A549 (cell line): ENCODE data around the gene RBM44. TPM values are rescaled to one million over a fixed set of nuclear protein-coding genes. Genes with fewer than 3 reads are reported as not detected.

Experiments
- ATAC-seq, 2 experiments: fragments of 200-7000 bp in 1 of 2; fragments of >200 bp in 1 of 2; cut with Nextera tagmentation in 1 of 2; cut with Tn5 transposase in 1 of 2; 3 replicates each; pipeline versions ENCODE4 v1.8.0 to v1.9.1; 2018 to 2020; ENCODE audit warnings: mild to moderate bottlenecking in 1 of 2, moderate library complexity in 1 of 2
- CTCF ChIA-PET: fragments of 300-600 bp; sonication (Branson Sonifier 250); formaldehyde crosslinking; extraction: SDS; loops from one replicate; lab custom pipeline; 2021; ENCODE audit warnings: antibody characterized with exemption, inconsistent platforms; lab: Yijun Ruan, JAX
- POLR2A ChIA-PET: fragments of 350-600 bp; formaldehyde crosslinking; extraction: SDS; loops from one replicate; lab custom pipeline; 2021; ENCODE audit warnings: antibody characterized with exemption, inconsistent platforms; lab: Yijun Ruan, JAX
- DNase-seq, 2 experiments: peaks; one replicate each; pipeline versions ENCODE4 v3.0.0 to v3.0.0-alpha.2; 2011 to 2016; ENCODE audit warnings: low read depth in 1 of 2, low spot score in 1 of 2
- FAIRE-seq: peaks from 2 replicates; lab custom pipeline; 2011; peaks lifted over from hg19 to GRCh38; lab: Jason Lieb, UNC
- H3K27ac ChIP-seq, 2 experiments: fragments of >200 bp; sonication (Bioruptor Twin); formaldehyde crosslinking; 3 replicates each; pipeline ENCODE4 v1.5.1; 2016 to 2017
- H3K4me1 ChIP-seq: fragments of >200 bp; sonication (Bioruptor Twin); formaldehyde crosslinking; 3 replicates; pipeline ENCODE4 v1.6.1; 2016
- H3K4me2 ChIP-seq: fragments of >200 bp; sonication (Bioruptor Twin); formaldehyde crosslinking; 3 replicates; pipeline ENCODE4 v1.6.1; 2016
- H3K4me3 ChIP-seq: fragments of >200 bp; sonication (Bioruptor Twin); formaldehyde crosslinking; 3 replicates; pipeline ENCODE4 v1.5.1; 2016
- H3K9me3 ChIP-seq: fragments of >200 bp; sonication (Bioruptor Twin); formaldehyde crosslinking; 3 replicates; pipeline ENCODE4 v1.6.1; 2016
- CHD4 ChIP-seq: fragments of 200-600 bp; sonication (generic); IDR thresholded peaks from 2 replicates; pipeline ENCODE4 v1.6.1; 2016; ENCODE audit warnings: antibody characterized with exemption, mild to moderate bottlenecking, borderline replicate concordance
- EHMT2 ChIP-seq: fragments of 200-600 bp; sonication (generic); IDR thresholded peaks from 2 replicates; pipeline ENCODE4 v1.6.1; 2016; ENCODE audit warnings: antibody characterized with exemption, low read depth, mild to moderate bottlenecking, moderate library complexity
- FOXS1 ChIP-seq: fragments of 250-450 bp; sonication (Bioruptor Pico); IDR thresholded peaks from 2 replicates; pipeline ENCODE4 v1.5.0; 2020; ENCODE audit warnings: mild to moderate bottlenecking, moderate library complexity
- HEYL ChIP-seq: fragments of 250-450 bp; sonication (Bioruptor Pico); IDR thresholded peaks from 2 replicates; pipeline ENCODE4 v1.8.0; 2021; ENCODE audit warnings: mild to moderate bottlenecking, moderate library complexity
- HOXA7 ChIP-seq: fragments of 250-450 bp; sonication (Bioruptor Pico); IDR thresholded peaks from 2 replicates; pipeline ENCODE4 v1.5.0; 2020; ENCODE audit warnings: mild to moderate bottlenecking, moderate library complexity
- HOXB13 ChIP-seq: fragments of 250-450 bp; sonication (Bioruptor Pico); IDR thresholded peaks from 2 replicates; pipeline ENCODE4 v1.5.0; 2020; ENCODE audit warnings: low read depth, mild to moderate bottlenecking, moderate library complexity
- HOXB5 ChIP-seq: fragments of 250-450 bp; sonication (Bioruptor Pico); IDR thresholded peaks from 2 replicates; pipeline ENCODE4 v1.5.0; 2020; ENCODE audit warnings: mild to moderate bottlenecking, moderate library complexity
- KDM1A ChIP-seq: fragments of 200-600 bp; sonication (generic); IDR thresholded peaks from 2 replicates; pipeline ENCODE4 v1.6.1; 2016; ENCODE audit warnings: low read depth, mild to moderate bottlenecking
- KDM5A ChIP-seq: fragments of 200-600 bp; sonication (generic); IDR thresholded peaks from 2 replicates; pipeline ENCODE4 v1.6.1; 2016; ENCODE audit warnings: antibody characterized with exemption, mild to moderate bottlenecking
- MAFK ChIP-seq: fragments of 450-650 bp; IDR thresholded peaks from 2 replicates; pipeline ENCODE4 v1.6.1; 2014; ENCODE audit not compliant: partially characterized antibody
- MAZ ChIP-seq: fragments of 150-350 bp; IDR thresholded peaks from 2 replicates; pipeline ENCODE4 v1.6.1; 2014; ENCODE audit warnings: antibody characterized with exemption, low read depth, low read length, borderline replicate concordance
- MYC ChIP-seq: IDR thresholded peaks from 2 replicates; pipeline ENCODE4 v1.6.1; 2012; ENCODE audit warnings: mild to moderate bottlenecking, inconsistent platforms, low read length, improper control_type of control experiment, borderline replicate concordance
- NR3C1 ChIP-seq: fragments of >200 bp; sonication (Bioruptor Twin); formaldehyde crosslinking; IDR thresholded peaks from 3 replicates; pipeline ENCODE4 v1.6.1; 2017
- PHF8 ChIP-seq: fragments of 200-600 bp; sonication (generic); IDR thresholded peaks from 2 replicates; pipeline ENCODE4 v1.6.1; 2016; ENCODE audit warnings: low read depth, mild to moderate bottlenecking, antibody characterized with exemption, moderate library complexity, borderline replicate concordance
- POLR2AphosphoS2 ChIP-seq: conservative IDR thresholded peaks from 2 replicates; pipeline ENCODE4 v1.6.1; 2012; ENCODE audit warnings: low read length, improper control_type of control experiment, inconsistent platforms
- RAD21 ChIP-seq, 2 experiments: fragments of >200 bp in 1 of 2; sonication (Bioruptor Twin) in 1 of 2; formaldehyde crosslinking in 1 of 2; IDR thresholded peaks in 1 of 2; conservative IDR thresholded peaks in 1 of 2; 2 replicates in 1 of 2; 3 replicates in 1 of 2; pipeline ENCODE4 v1.6.1; 2012 to 2018; ENCODE audit warnings: inconsistent platforms in 1 of 2
- RFX5 ChIP-seq: fragments of 450-650 bp; IDR thresholded peaks from 2 replicates; pipeline ENCODE4 v1.7.1; 2014; ENCODE audit warnings: antibody characterized with exemption, mild to moderate bottlenecking, moderate library complexity
- SREBF2 ChIP-seq: fragments of 450-650 bp; IDR thresholded peaks from 2 replicates; pipeline ENCODE4 v1.6.1; 2014; ENCODE audit warnings: mild to moderate bottlenecking, moderate library complexity
- ZFP36 ChIP-seq: fragments of 450-650 bp; IDR thresholded peaks from 2 replicates; pipeline ENCODE4 v1.6.1; 2014; ENCODE audit warnings: borderline replicate concordance; ENCODE audit not compliant: partially characterized antibody
- ZSCAN20 ChIP-seq: fragments of 250-450 bp; sonication (Bioruptor Pico); IDR thresholded peaks from 2 replicates; pipeline ENCODE4 v1.8.0; 2022; ENCODE audit warnings: mild to moderate bottlenecking, moderate library complexity
- WGBS: methylation state at CpG from one replicate; pipeline ENCODE4 v1.1.6; 2017; ENCODE audit errors: missing lambda C conversion rate; 5-methylcytosine and 5-hydroxymethylcytosine counted together
- polyA plus RNA-seq, 4 experiments: library from polyadenylated mRNA; depleted of rRNA in 3 of 4; stranded (reverse); fragments of >200 nt; fragmentation: RNase III in 1 of 4; extraction: RNeasy Plus Mini Kit Qiagen cat#74134 plus additional on column Dnase treatment in 1 of 4; gene quantifications; 2 replicates in 3 of 4; 3 replicates in 1 of 4; pipeline ENCODE4 v1.2.3, GENCODE V29; 2011 to 2017
- TF ChIP-seq, protein P1 (sequence below): fragments of >200 bp; sonication (Bioruptor Twin); formaldehyde crosslinking; IDR thresholded peaks from 3 replicates; pipeline ENCODE4 v1.5.1; 2016
- TF ChIP-seq, protein P2 (sequence below): fragments of 450-650 bp; IDR thresholded peaks from 2 replicates; pipeline ENCODE4 v1.6.1; 2014; ENCODE audit warnings: antibody characterized with exemption
- TF ChIP-seq, protein P3 (sequence below): fragments of >200 bp; sonication (Bioruptor Twin); formaldehyde crosslinking; IDR thresholded peaks from 3 replicates; pipeline ENCODE4 v1.6.1; 2016

The RBM44 gene
- polyA plus RNA-seq, 2 of the 4 experiments (the other 2 are of a cell fraction): 0.30 to 0.87 TPM

DNA sequence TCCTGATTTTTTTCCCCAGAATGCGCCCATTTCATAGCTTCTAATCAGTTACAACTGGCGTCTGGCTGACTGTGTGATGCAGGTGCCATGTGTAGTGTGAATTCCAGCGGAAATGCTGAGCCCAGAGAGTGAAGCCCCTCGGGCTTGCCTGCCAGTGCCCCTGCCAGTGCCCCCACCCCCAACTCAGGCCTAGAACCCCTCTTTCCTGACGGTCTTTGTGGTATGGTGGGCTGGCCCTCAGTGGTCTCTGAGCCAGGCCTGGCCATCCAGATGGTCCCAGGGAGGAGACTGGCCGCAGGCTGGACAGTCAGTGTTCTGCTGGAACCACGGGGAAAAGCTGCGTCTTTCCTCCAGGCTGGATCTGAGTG is 63.9 kb downstream of the RBM44 start:
- WGBS: 89% methylated on average over 8 of the region's 8 CpGs
- FAIRE-seq: no peak
- peak overlapping the region in 1 of 2 experiments; percentile 30; a peak in 1 of 6 replicates for H3K27ac ChIP-seq
- ChIA-PET POLR2A (no interaction called here), CTCF (no interaction called here)
- no peak for DNase-seq
- TF ChIP-seq HOXB13 (CRISPR knock-in tag) (no peak), RFX5 (no peak), KDM5A (no peak), ZSCAN20 (CRISPR knock-in tag) (no peak), HOXA7 (CRISPR knock-in tag) (no peak), MAFK (no peak), EHMT2 (no peak), MYC (no peak), ZFP36 (no peak), NR3C1 (no peak), PHF8 (no peak), RAD21 (conservative IDR thresholded peaks at IDR 0.05 in 1 of 2, IDR thresholded peaks at IDR 0.05 in 1 of 2) (no peak)
- TF ChIP-seq, protein P1, sequence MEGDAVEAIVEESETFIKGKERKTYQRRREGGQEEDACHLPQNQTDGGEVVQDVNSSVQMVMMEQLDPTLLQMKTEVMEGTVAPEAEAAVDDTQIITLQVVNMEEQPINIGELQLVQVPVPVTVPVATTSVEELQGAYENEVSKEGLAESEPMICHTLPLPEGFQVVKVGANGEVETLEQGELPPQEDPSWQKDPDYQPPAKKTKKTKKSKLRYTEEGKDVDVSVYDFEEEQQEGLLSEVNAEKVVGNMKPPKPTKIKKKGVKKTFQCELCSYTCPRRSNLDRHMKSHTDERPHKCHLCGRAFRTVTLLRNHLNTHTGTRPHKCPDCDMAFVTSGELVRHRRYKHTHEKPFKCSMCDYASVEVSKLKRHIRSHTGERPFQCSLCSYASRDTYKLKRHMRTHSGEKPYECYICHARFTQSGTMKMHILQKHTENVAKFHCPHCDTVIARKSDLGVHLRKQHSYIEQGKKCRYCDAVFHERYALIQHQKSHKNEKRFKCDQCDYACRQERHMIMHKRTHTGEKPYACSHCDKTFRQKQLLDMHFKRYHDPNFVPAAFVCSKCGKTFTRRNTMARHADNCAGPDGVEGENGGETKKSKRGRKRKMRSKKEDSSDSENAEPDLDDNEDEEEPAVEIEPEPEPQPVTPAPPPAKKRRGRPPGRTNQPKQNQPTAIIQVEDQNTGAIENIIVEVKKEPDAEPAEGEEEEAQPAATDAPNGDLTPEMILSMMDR: no peak
- no peak for ATAC-seq
- H3K4me1 ChIP-seq: peaks cover 49% of the 10 kb centered on the region
- peak overlapping the region; percentile 55; the same call in 2 of the 3 replicates for H3K4me2 ChIP-seq
- H3K9me3 ChIP-seq: no peaks in the 10 kb centered on the region
- no peak overlapping the region for H3K4me3 ChIP-seq

DNA sequence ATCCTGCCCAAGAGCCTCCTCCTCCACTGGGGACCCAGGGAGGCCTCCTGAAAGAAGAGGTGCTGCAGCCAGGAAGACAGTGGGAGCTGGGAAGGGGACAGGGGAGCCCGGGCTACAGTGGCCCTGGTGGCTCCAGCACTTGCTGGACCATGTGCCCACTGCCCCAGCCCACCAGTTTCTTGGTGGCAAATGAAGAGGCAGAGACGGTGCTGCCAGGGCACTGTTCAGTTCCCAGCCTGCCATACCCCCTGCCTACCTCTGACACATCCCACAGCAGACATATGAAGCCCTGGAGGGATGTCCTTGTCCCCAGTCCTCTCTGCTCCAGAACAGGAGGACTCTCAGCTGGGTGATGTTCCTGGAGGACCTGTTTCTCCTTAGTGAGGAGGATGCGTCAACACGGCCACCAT is 64.5 kb downstream of the RBM44 start:
- WGBS: 97% methylated on average over 2 of the region's 4 CpGs
- Histone ChIP-seq H3K9me3 (no peaks in the 10 kb centered on the region), H3K4me1 (peaks cover 49% of the 10 kb centered on the region), H3K27ac (peak overlapping the region in 1 of 2 experiments; percentile 30; a peak in 2 of 6 replicates), H3K4me2 (no peak overlapping the region), H3K4me3 (no peak overlapping the region)
- TF ChIP-seq HOXB5 (CRISPR knock-in tag) (no peak), POLR2AphosphoS2 (no peak), MAZ (no peak), KDM1A (no peak), HEYL (CRISPR knock-in tag) (no peak), FOXS1 (CRISPR knock-in tag) (no peak), ZFP36 (no peak), CHD4 (no peak), SREBF2 (no peak)
- TF ChIP-seq, protein P2, sequence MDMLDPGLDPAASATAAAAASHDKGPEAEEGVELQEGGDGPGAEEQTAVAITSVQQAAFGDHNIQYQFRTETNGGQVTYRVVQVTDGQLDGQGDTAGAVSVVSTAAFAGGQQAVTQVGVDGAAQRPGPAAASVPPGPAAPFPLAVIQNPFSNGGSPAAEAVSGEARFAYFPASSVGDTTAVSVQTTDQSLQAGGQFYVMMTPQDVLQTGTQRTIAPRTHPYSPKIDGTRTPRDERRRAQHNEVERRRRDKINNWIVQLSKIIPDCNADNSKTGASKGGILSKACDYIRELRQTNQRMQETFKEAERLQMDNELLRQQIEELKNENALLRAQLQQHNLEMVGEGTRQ: no peak
- TF ChIP-seq, protein P1: no peak
- TF ChIP-seq, protein P3, sequence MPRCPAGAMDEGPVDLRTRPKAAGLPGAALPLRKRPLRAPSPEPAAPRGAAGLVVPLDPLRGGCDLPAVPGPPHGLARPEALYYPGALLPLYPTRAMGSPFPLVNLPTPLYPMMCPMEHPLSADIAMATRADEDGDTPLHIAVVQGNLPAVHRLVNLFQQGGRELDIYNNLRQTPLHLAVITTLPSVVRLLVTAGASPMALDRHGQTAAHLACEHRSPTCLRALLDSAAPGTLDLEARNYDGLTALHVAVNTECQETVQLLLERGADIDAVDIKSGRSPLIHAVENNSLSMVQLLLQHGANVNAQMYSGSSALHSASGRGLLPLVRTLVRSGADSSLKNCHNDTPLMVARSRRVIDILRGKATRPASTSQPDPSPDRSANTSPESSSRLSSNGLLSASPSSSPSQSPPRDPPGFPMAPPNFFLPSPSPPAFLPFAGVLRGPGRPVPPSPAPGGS: no peak
- DNase-seq (no peak), FAIRE-seq (no peak), ATAC-seq (no peak)
- ChIA-PET CTCF (no interaction called here), POLR2A (no interaction called here)
